ENCODE measurements around the gene GUK1. TPM values are rescaled to one million over a fixed set of nuclear protein-coding genes. Genes with fewer than 3 reads are reported as not detected.
"Not testable (repeated sequence)": the region's sequence is repeated elsewhere in the genome, so short reads cannot be mapped to it uniquely, and the experiment has no call there.

GUK1 gene
- total and polyA plus RNA-seq, 2 experiments from 2014 or later = 87.5 to 121 TPM

DNA sequence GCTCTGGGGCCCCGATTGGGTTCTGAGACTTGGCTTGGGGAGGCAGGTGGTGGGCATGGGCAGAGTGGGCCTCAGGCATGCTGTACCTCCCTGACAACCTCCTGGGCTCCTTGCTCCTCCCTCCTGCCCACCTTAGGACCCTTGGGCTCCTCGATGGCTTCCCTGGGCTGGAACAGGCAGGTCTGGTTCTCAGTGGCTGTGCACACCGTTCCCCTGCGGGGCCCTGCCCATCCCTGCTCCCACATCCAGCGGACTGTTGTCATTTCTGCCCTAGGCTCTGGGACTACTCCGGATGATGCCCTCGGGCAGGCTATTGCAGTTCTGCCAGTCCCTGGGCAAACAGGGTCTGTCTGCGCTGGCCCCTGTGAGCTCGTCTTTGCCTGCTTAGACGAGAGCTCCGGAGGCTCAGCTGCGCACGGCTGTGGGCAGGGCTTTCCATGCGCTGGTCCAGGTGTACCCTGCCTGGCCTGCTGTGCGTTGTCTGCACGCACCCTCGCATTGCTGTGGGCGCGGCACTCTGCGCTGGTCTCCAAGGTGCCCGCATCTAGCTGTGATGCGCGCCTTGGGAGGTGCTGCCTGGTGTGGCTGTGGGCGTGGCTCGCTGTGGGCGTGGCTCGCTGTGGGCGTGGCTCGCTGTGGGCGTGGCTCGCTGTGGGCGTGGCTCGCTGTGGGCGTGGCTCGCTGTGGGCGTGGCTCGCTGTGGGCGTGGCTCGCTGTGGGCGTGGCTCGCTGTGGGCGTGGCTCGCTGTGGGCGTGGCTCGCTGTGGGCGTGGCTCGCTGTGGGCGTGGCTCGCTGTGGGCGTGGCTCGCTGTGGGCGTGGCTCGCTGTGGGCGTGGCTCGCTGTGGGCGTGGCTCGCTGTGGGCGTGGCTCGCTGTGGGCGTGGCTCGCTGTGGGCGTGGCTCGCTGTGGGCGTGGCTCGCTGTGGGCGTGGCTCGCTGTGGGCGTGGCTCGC is 33.7 kb downstream of the GUK1 start:
- H3K36me3 ChIP-seq (ENCODE audit: insufficient read depth); H3F3A ChIP-seq (replicated peaks; ENCODE audit: low read depth); H3K4me1 Mint-ChIP-seq; H3K4me2 ChIP-seq; H3K9me3 Mint-ChIP-seq; H3K4me3 Mint-ChIP-seq; H2AFZ ChIP-seq; H3K4me1 ChIP-seq (ENCODE audit: insufficient read depth); H3K36me3 Mint-ChIP-seq (ENCODE audit: low read depth); H3K27me3 Mint-ChIP-seq (ENCODE audit: insufficient read depth, low read depth, poor library complexity); H3K4me3 ChIP-seq; H3K79me2 ChIP-seq (replicated peaks; ENCODE audit: insufficient read depth); H4K20me1 ChIP-seq (replicated peaks; ENCODE audit: insufficient read depth); H3K9me2 ChIP-seq (ENCODE audit: insufficient read depth); H3K27ac ChIP-seq (ENCODE audit: low read depth); H3K27me3 ChIP-seq (ENCODE audit: insufficient read depth); H3K27ac Mint-ChIP-seq: not testable (repeated sequence)
- ATAC-seq (peak; percentile 73), DNase-seq (ENCODE audit: low spot score) (peak; percentile 39)

DNA sequence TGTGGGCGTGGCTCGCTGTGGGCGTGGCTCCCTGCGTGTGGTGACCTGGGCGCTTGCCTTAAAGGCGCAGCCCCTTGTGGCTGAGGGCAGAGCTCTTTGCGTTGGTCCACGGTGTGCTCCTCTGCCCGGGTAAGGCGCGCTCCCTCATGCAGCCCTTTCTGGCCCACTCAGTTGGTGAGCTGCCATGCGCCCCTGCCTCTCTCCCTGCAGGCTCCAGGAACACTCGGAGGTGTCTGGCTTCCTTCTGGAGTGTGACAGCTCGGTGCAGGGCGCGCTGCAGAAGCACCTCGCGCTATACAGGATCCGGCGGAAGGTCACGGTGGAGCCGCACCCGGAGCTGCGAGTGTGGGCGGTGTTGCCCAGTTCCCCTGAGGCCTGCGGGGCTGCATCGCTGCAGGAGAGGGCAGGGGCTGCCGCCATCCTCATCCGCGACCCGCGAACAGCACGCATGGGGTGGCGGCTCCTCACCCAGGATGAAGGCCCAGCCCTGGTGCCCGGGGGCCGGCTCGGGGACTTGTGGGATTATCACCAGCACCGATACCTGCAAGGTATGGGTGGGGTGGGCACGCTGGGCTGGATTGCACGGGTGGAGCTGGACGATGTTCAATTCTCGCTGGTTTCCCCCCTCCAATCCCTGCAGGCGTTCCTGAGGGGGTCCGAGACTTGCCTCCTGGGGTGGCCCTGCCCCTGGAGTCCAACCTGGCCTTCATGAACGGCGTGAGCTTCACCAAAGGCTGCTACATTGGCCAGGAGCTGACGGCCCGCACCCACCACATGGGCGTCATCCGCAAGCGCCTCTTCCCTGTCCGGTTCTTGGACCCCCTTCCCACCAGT is 34.6 kb downstream of the GUK1 start:
- Histone ChIP-seq H4K20me1 (replicated peaks; ENCODE audit: insufficient read depth) (no peaks in the 10 kb centered on the region; the same call in 1 of the 2 replicates), H3K4me2 (peak overlapping the region; percentile 48; the same call in 1 of the 2 replicates)
- peak; percentile 74 for DNase-seq (ENCODE audit: low spot score)
- TF ChIP-seq, protein P1, sequence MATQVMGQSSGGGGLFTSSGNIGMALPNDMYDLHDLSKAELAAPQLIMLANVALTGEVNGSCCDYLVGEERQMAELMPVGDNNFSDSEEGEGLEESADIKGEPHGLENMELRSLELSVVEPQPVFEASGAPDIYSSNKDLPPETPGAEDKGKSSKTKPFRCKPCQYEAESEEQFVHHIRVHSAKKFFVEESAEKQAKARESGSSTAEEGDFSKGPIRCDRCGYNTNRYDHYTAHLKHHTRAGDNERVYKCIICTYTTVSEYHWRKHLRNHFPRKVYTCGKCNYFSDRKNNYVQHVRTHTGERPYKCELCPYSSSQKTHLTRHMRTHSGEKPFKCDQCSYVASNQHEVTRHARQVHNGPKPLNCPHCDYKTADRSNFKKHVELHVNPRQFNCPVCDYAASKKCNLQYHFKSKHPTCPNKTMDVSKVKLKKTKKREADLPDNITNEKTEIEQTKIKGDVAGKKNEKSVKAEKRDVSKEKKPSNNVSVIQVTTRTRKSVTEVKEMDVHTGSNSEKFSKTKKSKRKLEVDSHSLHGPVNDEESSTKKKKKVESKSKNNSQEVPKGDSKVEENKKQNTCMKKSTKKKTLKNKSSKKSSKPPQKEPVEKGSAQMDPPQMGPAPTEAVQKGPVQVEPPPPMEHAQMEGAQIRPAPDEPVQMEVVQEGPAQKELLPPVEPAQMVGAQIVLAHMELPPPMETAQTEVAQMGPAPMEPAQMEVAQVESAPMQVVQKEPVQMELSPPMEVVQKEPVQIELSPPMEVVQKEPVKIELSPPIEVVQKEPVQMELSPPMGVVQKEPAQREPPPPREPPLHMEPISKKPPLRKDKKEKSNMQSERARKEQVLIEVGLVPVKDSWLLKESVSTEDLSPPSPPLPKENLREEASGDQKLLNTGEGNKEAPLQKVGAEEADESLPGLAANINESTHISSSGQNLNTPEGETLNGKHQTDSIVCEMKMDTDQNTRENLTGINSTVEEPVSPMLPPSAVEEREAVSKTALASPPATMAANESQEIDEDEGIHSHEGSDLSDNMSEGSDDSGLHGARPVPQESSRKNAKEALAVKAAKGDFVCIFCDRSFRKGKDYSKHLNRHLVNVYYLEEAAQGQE (IDR thresholded peaks at IDR 0.05; ENCODE audit: unreplicated experiment) = no peak
- no peak for TF ChIP-seq NANOG (IDR thresholded peaks at IDR 0.05; ENCODE audit: borderline replicate concordance)
- TF ChIP-seq, protein P2, sequence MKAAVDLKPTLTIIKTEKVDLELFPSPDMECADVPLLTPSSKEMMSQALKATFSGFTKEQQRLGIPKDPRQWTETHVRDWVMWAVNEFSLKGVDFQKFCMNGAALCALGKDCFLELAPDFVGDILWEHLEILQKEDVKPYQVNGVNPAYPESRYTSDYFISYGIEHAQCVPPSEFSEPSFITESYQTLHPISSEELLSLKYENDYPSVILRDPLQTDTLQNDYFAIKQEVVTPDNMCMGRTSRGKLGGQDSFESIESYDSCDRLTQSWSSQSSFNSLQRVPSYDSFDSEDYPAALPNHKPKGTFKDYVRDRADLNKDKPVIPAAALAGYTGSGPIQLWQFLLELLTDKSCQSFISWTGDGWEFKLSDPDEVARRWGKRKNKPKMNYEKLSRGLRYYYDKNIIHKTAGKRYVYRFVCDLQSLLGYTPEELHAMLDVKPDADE (IDR thresholded peaks at IDR 0.05) = no peak
- no peak for TF ChIP-seq STAT1 (IDR thresholded peaks at IDR 0.05; ENCODE audit: unreplicated experiment)
- TF ChIP-seq, protein P3, sequence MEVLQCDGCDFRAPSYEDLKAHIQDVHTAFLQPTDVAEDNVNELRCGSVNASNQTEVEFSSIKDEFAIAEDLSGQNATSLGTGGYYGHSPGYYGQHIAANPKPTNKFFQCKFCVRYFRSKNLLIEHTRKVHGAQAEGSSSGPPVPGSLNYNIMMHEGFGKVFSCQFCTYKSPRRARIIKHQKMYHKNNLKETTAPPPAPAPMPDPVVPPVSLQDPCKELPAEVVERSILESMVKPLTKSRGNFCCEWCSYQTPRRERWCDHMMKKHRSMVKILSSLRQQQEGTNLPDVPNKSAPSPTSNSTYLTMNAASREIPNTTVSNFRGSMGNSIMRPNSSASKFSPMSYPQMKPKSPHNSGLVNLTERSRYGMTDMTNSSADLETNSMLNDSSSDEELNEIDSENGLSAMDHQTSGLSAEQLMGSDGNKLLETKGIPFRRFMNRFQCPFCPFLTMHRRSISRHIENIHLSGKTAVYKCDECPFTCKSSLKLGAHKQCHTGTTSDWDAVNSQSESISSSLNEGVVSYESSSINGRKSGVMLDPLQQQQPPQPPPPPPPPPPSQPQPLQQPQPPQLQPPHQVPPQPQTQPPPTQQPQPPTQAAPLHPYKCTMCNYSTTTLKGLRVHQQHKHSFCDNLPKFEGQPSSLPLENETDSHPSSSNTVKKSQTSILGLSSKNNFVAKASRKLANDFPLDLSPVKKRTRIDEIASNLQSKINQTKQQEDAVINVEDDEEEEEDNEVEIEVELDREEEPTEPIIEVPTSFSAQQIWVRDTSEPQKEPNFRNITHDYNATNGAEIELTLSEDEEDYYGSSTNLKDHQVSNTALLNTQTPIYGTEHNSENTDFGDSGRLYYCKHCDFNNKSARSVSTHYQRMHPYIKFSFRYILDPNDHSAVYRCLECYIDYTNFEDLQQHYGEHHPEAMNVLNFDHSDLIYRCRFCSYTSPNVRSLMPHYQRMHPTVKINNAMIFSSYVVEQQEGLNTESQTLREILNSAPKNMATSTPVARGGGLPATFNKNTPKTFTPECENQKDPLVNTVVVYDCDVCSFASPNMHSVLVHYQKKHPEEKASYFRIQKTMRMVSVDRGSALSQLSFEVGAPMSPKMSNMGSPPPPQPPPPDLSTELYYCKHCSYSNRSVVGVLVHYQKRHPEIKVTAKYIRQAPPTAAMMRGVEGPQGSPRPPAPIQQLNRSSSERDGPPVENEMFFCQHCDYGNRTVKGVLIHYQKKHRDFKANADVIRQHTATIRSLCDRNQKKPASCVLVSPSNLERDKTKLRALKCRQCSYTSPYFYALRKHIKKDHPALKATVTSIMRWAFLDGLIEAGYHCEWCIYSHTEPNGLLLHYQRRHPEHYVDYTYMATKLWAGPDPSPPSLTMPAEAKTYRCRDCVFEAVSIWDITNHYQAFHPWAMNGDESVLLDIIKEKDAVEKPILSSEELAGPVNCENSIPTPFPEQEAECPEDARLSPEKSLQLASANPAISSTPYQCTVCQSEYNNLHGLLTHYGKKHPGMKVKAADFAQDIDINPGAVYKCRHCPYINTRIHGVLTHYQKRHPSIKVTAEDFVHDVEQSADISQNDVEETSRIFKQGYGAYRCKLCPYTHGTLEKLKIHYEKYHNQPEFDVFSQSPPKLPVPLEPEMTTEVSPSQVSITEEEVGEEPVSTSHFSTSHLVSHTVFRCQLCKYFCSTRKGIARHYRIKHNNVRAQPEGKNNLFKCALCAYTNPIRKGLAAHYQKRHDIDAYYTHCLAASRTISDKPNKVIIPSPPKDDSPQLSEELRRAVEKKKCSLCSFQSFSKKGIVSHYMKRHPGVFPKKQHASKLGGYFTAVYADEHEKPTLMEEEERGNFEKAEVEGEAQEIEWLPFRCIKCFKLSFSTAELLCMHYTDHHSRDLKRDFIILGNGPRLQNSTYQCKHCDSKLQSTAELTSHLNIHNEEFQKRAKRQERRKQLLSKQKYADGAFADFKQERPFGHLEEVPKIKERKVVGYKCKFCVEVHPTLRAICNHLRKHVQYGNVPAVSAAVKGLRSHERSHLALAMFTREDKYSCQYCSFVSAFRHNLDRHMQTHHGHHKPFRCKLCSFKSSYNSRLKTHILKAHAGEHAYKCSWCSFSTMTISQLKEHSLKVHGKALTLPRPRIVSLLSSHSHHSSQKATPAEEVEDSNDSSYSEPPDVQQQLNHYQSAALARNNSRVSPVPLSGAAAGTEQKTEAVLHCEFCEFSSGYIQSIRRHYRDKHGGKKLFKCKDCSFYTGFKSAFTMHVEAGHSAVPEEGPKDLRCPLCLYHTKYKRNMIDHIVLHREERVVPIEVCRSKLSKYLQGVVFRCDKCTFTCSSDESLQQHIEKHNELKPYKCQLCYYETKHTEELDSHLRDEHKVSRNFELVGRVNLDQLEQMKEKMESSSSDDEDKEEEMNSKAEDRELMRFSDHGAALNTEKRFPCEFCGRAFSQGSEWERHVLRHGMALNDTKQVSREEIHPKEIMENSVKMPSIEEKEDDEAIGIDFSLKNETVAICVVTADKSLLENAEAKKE (CRISPR knock-in tag; IDR thresholded peaks at IDR 0.05) = no peak
- no peak for TF ChIP-seq ZNF331 (CRISPR knock-in tag; IDR thresholded peaks at IDR 0.05; ENCODE audit: low read depth)
- no peak for TF ChIP-seq ZNF114 (CRISPR knock-in tag; IDR thresholded peaks at IDR 0.05)

More for the DNA sequence above, 34.6 kb downstream of the GUK1 start:
- no peaks in the 10 kb centered on the region; the same call in 2 of the 3 replicates for H3K4me1 Mint-ChIP-seq
- Histone ChIP-seq H3K4me3 (peak overlapping the region; percentile 32; the same call in 1 of the 2 replicates), H3K36me3 (ENCODE audit: insufficient read depth) (no peaks in the 10 kb centered on the region), H2AFZ (no peak overlapping the region), H3K27ac (ENCODE audit: low read depth) (no peak overlapping the region), H3K79me2 (replicated peaks; ENCODE audit: insufficient read depth) (peaks cover 3% of the 10 kb centered on the region; the same call in 1 of the 2 replicates), H3K27me3 (ENCODE audit: insufficient read depth) (no peaks in the 10 kb centered on the region), H3K9me2 (ENCODE audit: insufficient read depth) (no peaks in the 10 kb centered on the region), H3F3A (replicated peaks; ENCODE audit: low read depth) (peaks cover 4% of the 10 kb centered on the region; the same call in 1 of the 2 replicates), H3K4me1 (ENCODE audit: insufficient read depth) (no peaks in the 10 kb centered on the region)
- peaks cover 2% of the 10 kb centered on the region; the same call in 1 of the 3 replicates for H3K36me3 Mint-ChIP-seq (ENCODE audit: low read depth)
- peak; percentile 89 for ATAC-seq
- H3K9me3 Mint-ChIP-seq = no peaks in the 10 kb centered on the region; the same call in 2 of the 3 replicates
- H3K27ac Mint-ChIP-seq = no peak overlapping the region
- no peak overlapping the region for H3K4me3 Mint-ChIP-seq
- peaks cover 2% of the 10 kb centered on the region for H3K27me3 Mint-ChIP-seq (ENCODE audit: insufficient read depth, low read depth, poor library complexity)

Measured in GM23338 (cell line).